NCI-H69 (cell line): ENCODE data around the gene GSS.

ENCODE experiments used
- DNase-seq: peaks from one replicate; lab custom pipeline; 2025; lab: John Stamatoyannopoulos, UW

GSS gene

GRCh38 chr20:34955231-34956040, at the start of gene GSS, which contains the start of gene MYH7B:
TSS of gene GSS (minus strand) at chr20:34955806. CDS start at chr20:34951852, 3,954 bp downstream.
TSS of gene MYH7B (plus strand) at chr20:34955868. CDS start at chr20:34978006, 22,138 bp downstream.
- peak; percentile 99 for DNase-seq

- DNase-seq, result no peak
Observed at GRCh38 chr20:35004749-35005462, 49.3 kb upstream of the GSS start.

GRCh38 chr20:35004051-35004725, 48.6 kb upstream of the GSS start:
- no peak for DNase-seq

GRCh38 chr20:35003211-35004031, 47.8 kb upstream of the GSS start:
- DNase-seq, result no peak

GRCh38 chr20:35002426-35003210, 47.0 kb upstream of the GSS start:
- no peak for DNase-seq

GRCh38 chr20:35001596-35002362, 46.2 kb upstream of the GSS start:
- no peak for DNase-seq

GRCh38 chr20:35000922-35001595, 45.5 kb upstream of the GSS start:
- no peak for DNase-seq

- DNase-seq, result no peak
Observed at GRCh38 chr20:35000311-35000921, 44.8 kb upstream of the GSS start.

GRCh38 chr20:34999782-35000181, 44.2 kb upstream of the GSS start:
- no peak for DNase-seq

- DNase-seq, result no peak
Observed at GRCh38 chr20:34999021-34999451, 43.4 kb upstream of the GSS start.

GRCh38 chr20:34998331-34998950, 42.8 kb upstream of the GSS start:
- no peak for DNase-seq

GRCh38 chr20:34997774-34998173, 42.2 kb upstream of the GSS start:
- DNase-seq, result no peak

GRCh38 chr20:34997131-34997561, 41.5 kb upstream of the GSS start:
- DNase-seq, result no peak

- no peak for DNase-seq
Observed at GRCh38 chr20:34996243-34997028, 40.8 kb upstream of the GSS start.

- no peak for DNase-seq
Observed at GRCh38 chr20:34995696-34996095, 40.1 kb upstream of the GSS start.

- no peak for DNase-seq
Observed at GRCh38 chr20:34995192-34995591, 39.6 kb upstream of the GSS start.

- DNase-seq, result no peak
Observed at GRCh38 chr20:34994509-34995131, 39.0 kb upstream of the GSS start.
